Spleen (tissue), 7 donors: Measurements from ENCODE around the gene NEURL1.

ENCODE experiments used
- CTCF ChIP-seq, 11 experiments: fragments of 200-600 bp in 7 of 11; fragments of 450-650 bp in 4 of 11; sonication (generic) in 4 of 11; IDR thresholded peaks in 8 of 11; conservative IDR thresholded peaks in 3 of 11; 1 replicate in 7 of 11; 2 replicates in 4 of 11; pipeline versions ENCODE4 v1.4.0 to v1.8.0; 2016 to 2021; ENCODE audit warnings: antibody characterized with exemption in 11 of 11, inconsistent platforms in 4 of 11, mild to moderate bottlenecking in 1 of 11
- POLR2A ChIP-seq, 3 donors: fragments of 450-650 bp; IDR thresholded peaks; one replicate each; pipeline ENCODE4 v1.5.1; 2017; ENCODE audit warnings: antibody characterized with exemption in 3 of 3, mild to moderate bottlenecking in 1 of 3
- donor health status: DM: no; HTN: no; CAD: no; lungs with moderate emphysema.
- donor health status: DM: no; HTN: no; CAD: no.
- donor health status: DM: no; HTN: no; CAD: no.

GRCh38 chr10:103618575-103619423 is 125.3 kb downstream of the NEURL1 start:
- TF ChIP-seq POLR2A (IDR thresholded peaks at IDR 0.05) (no peak), CTCF (IDR thresholded peaks at IDR 0.05 in 8 of 11, conservative IDR thresholded peaks at IDR 0.05 in 3 of 11) (no peak)
